GM11168 (cell line): ENCODE measurements around the gene GATM.

Source experiments
- in situ Hi-C: fragments of 300-500 bp; cut with MboI; formaldehyde crosslinking; loops from one replicate; pipeline ENCODE4 v1.12.0; 2022; ENCODE audit warnings: low sequenced_read_pairs; ENCODE audit not compliant: unreplicated experiment

The GATM gene, protein sequence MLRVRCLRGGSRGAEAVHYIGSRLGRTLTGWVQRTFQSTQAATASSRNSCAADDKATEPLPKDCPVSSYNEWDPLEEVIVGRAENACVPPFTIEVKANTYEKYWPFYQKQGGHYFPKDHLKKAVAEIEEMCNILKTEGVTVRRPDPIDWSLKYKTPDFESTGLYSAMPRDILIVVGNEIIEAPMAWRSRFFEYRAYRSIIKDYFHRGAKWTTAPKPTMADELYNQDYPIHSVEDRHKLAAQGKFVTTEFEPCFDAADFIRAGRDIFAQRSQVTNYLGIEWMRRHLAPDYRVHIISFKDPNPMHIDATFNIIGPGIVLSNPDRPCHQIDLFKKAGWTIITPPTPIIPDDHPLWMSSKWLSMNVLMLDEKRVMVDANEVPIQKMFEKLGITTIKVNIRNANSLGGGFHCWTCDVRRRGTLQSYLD

DNA sequence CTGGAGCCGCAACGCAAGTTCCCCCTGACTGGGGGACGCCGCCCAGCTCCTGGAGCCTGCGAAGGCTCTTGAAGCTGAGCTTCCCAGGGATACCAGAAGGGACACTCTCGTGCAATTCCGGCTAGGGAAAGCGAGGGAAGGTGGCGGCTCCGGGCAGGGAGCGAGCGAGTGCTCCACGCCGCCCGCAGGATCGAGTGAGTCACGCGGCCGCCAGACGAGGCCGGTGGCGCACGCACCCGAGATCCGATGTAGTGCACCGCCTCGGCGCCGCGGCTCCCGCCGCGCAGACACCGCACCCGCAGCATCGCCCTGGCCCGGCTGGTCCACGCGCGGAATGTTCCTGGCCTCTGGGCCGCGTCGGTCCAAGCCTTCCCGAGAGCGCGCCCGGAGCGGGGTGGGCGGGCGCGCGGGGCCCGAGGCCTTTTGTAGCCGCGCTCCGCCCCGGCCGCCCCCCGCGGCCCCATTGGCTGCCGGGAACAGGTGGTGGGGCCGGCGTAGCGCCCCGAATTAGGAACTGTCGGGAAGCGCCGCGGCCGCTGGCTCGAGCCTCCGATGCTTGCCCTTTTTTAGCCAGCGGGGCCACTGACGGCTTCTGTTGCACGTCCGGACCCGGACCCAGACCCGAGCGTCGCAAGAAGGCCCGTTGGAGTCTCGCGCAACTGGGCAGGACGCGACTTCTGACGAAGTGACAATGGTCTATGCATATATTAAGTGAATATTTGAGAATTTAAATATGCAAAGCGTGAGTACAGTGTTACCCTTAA is at the start of gene GATM:
TSS of gene GATM (minus strand) at position 396 of the 764 bp plus-strand sequence. CDS start at position 305, 91 bp downstream.
- in situ Hi-C loops: no loop called here

DNA sequence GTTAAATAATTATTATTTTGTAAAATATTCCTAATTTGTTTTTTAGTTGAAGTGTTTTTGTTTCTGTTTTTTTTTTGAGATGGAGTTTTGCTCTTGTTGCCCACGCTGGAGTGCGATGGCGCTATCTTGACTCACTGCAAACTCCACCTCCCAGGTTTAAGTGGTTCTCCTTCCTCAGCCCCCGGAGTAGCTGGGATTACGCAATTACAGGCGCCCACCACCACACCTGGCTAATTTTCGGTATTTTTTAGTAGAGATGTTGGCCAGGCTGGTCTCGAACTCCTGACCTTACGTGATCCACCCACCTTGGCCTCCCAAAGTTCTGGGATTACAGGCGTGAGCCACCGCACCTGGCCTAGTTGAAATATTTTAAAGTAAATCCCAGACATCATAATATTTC is 48.7 kb upstream of the GATM start:
- in situ Hi-C loops: no loop called here

DNA sequence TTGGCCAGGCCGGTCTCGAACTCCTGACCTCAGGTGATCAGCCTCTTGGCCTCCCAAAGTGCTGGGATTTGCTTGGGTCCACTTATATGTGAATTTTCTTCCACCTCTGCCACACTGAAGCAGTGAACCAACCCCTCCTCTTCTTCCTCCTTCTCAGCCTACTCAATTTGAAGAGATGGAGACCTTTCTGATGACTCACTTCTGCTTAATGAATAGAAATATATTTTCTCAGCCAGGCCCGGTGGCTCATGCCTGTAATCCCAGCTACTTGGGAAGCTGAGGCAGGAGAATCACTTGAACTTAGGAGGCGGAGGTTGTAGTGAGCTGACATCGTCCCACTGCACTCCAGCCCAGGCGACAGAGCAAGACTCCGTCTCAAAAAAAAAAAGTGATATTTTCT is 46.8 kb upstream of the GATM start:
- in situ Hi-C loops: no loop called here

DNA sequence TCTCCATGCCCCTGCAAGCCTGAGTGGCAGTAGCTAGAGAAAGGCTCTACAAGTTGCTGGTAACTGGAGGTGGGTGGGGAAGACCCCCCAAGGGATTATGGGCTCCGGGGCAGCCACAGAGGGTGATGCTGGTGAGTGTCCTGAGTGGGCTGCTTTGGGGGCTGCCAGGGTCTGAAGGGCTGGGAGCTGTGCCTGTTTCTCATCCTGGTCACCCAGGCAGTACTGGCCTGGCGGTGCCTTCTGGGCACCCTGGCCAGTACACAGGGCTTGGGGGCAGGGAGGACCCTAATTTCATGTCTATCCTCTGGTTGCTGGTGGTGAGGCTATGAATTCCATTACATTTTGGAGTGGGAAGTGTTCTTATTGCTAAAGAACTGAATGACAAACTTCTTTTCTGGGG is 46.1 kb upstream of the GATM start:
- in situ Hi-C loops: loop anchor here (5.0 kb wide), 1 partner anchor 33 kb away; no protein-coding TSS in a partner anchor

DNA sequence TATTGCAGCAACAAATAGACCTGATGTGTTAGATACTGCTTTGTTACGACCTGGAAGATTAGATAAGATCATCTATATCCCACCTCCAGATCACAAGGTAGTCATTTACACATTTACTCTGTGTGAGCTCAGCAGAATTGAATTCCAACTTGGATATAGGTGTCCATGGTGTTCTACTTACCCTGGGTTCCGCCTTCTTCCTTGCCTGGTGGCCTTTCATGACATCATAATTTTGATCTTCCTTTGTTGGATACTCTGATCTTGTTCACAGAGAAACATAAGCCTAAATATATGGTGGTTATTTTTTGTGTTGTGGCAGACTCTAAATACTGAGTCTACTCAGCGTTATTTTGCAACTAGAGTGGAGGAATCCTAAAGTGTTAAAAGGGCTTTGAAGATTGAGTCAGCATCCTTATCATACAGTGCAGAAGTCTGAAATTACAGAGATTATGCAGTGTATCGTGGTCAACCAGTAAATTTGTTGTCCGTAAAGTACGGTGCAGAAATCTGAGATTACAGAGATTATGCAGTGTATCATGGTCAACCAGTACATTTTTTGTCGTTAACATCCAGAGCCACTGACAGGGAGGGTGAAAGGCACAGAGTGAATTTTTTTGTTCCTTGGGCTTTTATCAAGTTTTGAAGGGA is 39.1 kb upstream of the GATM start:
- in situ Hi-C loops: no loop called here

DNA sequence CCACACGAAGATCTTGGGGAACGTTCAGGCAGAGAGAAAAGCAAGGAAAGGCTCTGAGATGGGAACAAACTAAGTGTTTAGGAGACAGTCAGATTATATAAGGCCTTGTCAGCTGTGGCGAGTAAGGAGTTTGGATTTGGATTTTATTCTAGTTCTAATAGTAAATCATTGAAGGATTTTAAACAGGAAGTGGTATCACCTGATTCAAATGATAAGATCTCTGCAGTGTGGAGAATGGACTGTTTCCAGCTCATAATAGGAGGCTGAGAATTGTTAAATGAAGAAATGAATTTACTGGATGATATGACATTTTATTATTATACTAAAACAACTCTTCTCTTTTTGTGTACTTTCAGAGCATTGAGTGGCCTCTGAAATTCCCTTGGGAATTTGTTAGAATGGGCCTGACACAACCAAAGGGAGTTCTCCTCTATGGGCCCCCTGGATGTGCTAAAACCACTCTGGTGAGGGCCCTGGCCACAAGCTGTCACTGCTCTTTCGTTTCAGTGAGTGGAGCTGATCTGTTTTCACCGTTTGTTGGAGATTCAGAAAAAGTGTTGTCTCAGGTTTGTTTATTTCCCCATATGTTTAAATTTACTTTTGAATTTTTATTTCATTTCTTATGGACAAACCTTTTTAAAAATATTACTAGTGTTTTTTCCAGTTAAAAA is 36.0 kb upstream of the GATM start:
- in situ Hi-C loops: no loop called here

DNA sequence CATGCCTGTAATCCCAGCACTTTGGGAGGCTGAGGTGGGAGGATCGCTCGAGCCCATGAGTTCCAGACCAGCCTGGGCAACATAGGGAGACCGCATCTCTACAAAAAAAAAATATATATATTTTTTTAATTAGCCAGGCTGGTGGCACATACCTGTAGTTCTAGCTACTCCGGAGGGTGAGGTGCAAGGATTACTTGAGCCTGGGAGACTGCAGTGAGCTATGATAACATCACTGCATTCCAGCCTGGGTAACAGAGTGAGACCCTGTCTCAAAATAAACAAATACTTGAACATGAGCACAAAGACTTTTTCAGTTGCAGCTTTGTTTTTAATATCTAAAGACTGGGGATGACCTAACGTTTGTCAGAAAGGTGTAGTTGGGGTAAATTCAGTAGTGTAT is 31.3 kb upstream of the GATM start:
- in situ Hi-C loops: no loop called here

DNA sequence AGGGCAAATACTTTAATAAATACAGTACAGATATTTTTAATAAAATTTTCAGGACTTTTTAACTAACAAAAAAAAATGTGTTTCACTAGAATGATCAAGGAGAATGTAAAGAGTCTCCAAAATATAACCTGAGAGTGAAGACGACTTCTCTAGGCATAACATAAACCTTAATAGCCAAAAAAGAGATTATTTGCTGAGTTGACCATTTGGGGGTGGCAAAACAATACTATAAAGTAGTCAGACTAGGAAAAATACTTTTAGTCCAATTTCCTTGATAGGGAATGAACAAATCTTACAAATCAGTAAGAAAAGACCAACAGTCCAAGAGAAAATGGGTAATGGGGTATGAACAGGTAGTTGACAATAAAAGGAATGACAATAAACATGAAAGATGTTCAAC is 29.4 kb upstream of the GATM start:
- in situ Hi-C loops: no loop called here

DNA sequence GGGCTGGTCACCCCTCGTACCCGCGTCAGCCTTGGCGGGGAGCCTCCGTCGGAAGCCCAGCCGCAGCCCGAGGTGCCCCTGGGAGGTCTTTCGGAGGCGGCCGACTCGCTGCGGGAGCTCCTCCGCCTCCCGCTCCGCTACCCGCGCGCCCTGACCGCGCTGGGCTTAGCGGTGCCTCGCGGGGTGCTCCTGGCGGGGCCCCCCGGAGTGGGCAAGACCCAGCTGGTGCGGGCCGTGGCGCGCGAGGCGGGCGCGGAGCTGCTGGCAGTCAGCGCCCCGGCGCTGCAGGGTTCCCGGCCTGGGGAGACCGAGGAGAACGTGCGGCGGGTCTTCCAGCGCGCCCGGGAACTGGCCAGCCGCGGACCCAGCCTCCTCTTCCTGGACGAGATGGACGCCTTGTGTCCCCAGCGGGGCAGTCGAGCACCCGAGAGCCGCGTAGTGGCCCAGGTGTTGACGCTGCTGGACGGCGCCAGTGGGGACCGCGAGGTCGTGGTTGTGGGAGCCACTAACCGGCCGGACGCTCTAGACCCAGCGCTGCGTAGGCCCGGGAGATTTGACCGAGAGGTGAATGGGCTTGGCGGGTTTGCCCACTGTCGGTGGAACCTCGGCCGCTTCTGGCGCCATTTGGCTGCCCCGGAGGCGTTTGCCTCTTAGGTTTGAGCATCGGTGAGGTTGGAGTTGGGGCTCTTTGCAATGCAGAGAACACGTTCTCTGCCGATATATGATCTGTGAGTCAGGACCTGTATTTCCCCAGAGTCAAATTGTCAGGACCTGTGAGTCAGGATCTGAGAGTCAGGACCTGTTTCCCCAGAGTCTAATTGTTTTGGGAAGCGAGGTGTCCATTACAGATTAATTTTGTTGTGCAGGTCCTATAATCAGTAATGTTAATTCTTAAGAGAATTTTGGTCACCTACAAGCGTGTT is 24.9 kb upstream of the GATM start:
- in situ Hi-C loops: loop anchor here (5.0 kb wide), 1 partner anchor 96 kb away; no protein-coding TSS in a partner anchor

DNA sequence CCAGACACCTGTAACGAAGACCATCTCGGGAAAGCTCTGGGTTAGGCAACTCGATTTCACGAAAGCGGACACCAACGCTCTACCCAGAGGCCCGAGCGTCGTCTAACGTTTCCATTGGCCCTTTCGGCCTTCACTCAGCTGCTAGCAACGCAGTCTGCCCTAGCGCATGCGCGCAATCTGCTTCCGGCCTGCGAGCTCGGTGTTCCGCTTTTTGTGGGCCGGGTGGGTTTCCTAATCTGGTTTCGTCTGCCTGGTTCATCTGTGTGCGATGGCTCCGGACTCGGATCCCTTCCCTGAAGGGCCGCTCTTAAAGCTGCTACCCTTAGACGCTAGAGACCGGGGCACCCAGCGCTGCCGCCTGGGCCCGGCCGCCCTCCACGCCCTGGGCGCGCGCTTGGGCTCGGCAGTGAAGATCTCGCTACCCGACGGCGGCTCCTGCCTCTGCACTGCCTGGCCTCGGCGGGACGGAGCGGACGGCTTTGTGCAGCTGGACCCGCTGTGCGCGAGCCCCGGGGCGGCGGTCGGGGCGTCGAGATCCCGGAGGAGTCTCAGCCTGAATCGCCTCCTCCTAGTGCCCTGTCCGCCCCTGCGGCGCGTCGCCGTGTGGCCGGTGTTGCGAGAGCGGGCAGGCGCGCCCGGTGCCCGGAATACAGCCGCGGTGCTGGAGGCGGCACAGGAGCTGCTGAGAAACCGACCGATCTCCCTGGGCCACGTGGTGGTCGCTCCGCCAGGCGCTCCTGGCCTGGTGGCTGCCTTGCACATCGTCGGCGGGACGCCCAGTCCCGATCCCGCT is 24.0 kb upstream of the GATM start:
- in situ Hi-C loops: loop anchor here (5.0 kb wide), 1 partner anchor 95 kb away; no protein-coding TSS in a partner anchor

DNA sequence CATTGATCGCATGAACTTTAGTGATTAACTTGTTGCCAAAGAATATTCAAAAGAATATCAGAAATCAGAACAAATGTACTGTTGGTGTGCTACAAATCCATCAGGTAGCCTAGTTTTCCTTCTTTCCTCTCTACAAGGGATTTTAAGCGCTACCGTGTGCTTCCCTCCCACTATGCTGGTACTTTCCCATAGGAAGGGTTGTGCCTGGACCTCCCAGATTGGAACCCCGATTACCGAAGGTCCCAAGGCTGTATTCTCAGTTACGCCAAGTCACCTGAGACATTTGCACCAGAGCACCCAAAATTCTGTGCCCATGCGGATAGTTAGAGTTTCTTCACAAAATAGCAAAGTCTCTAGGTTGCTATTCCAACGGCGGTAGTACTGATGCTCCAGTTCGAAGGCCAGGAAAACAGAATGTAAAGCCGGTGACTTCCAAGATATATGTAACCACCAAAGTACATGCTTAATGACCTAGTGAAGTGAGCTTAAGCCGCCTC is 23.4 kb upstream of the GATM start:
- in situ Hi-C loops: loop anchor here (5.0 kb wide), 1 partner anchor 94 kb away; no protein-coding TSS in a partner anchor

DNA sequence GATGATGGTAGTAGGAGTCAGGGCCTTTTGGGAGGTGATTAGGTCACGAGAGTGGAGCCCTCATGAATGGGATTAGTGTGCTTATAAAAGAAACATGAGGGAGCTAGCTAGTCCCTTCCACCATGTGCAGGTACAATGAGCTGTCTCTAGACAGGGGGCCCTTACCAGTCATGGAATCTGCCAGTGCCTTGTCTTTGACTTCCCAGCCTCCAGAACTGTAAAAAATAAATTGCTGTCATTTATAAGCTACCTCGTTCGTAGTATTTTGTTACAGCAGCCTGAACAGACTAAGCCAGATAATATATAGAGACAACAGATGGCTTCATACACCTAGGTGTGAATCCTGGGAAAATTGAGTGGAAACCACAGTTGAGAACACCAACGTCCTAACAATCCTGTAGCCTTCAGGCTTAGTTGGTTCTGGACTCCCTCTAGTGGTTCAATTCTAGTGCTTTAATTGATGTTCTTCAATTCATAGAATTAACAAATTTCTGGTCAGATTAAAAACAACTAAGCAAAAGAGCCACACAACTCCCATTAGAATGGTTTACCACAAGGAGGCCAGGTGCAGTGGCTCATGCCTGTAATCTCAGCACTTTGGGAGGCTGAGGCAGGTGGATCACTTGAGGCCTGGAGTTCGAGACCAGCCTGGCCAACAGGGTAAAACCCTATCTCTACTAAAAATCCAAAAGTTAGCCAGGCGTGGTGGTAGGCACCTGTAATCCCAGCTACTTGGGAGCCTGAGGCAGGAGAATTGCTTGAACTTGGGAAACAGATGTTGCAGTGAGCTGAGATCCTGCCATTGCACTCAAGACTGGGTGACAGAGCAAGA is 21.3 kb upstream of the GATM start:
- in situ Hi-C loops: loop anchor here (5.0 kb wide), 1 partner anchor 92 kb away; no protein-coding TSS in a partner anchor

DNA sequence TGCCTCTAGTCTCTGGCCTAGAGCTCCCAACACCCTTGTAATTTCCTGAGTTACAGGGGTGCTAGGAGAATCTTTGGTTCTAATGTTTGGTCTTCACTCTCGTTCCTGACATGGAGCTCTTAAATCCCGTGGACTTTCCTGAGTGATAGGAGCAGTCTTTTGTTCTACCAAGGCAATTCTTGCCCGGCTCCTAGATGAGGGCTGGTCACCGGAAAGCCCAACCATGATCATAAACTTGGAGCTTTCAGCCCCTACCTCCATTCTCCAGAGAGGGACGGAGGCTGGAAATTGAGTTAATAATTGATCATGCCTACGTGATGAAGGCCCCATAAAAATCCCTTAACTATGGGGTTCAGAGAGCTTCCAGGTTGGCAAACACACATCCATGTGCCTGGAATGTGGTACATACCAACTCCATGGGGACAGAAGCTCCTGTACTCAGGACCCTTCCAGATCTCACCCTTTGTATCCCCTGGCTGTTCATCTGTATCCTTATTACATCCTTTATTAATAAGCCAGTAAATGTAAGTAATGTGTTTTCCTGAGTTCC is 18.8 kb upstream of the GATM start:
- in situ Hi-C loops: no loop called here

DNA sequence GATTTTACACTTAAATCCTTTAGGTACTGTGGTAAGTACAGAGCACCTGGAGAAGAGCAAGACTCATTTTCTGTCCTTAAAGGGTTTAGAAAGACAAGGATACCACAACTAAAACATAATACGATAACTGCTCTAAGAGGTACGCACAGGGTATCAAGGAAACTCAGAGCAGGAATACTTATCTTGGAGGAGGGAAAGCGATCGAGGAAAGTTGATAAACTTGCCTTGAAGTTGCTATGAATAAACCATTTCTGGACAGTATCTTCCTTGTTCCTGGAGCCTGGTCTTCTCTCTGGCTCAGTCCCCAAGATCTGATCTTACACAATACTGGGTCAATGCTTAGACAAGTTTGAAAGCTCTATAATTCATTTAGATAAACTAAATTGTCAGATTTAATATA is 17.6 kb upstream of the GATM start:
- in situ Hi-C loops: no loop called here

DNA sequence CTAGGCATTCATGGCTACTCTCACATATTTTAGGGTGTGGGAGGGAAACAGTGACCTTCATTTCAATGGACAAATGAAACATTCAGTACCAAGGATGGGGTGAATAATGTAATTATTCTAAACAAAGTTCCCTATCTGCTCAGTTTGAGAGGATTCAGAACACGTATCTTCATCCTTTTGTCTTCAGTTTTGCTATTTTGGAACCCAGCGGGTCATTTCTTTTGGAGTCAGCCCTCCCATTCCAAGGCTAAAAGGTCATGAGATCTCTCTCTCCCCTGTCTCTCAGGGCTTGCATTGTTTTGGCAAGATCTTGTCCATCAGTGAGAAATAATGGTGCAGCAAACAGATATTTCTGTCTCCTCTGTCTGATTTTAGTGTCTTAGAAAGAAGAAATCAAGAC is 16.3 kb upstream of the GATM start:
- in situ Hi-C loops: loop anchor here (5.0 kb wide), 1 partner anchor 187 kb away; no protein-coding TSS in a partner anchor

DNA sequence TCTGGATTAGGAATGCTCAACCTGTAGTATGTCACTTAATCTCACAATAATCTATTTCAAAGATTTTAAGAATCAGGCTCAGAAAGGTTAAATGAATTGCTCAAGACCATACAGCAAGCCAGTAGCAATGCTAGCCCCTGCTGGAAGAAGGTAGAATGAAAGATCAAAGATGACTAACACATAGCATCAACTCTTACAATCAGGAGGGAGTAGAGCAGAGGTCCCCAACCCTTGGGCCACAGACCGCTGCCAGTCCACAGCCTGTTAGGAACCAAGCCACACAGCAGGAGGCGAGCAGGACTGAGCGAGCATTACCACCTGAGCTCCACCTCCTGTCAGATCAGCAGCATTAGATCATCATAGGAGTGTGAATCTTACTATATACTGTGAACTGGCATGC is 15.5 kb upstream of the GATM start:
- in situ Hi-C loops: loop anchor here (5.0 kb wide), 1 partner anchor 187 kb away; no protein-coding TSS in a partner anchor

DNA sequence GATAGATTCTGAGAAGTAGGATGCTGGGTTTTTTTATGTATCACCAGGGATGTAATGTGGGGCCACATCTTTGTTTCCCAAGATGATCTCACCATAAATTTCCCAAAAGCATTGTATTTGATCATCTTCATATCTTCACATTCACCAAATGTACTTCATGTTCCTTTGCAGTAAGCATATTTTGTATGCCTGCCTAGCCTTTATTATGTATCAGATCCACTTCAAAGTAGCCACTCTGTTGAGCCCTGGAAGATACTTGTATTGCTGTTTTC is 14.2 kb upstream of the GATM start:
- in situ Hi-C loops: loop anchor here (5.0 kb wide), 1 partner anchor 185 kb away; no protein-coding TSS in a partner anchor
